Measurements from ENCODE around the gene ZNF783. TPM values are rescaled to one million over a fixed set of nuclear protein-coding genes. Genes with fewer than 3 reads are reported as not detected.

Gene ZNF783
- total and polyA plus RNA-seq, 9 of the 15 experiments (the other 6 are each of a cell fraction or from before 2014, with no cell fraction given), result 0.66 to 11.2 (median 5.4) TPM

GRCh38 chr7:149284850-149285585 is 23.0 kb downstream of the ZNF783 start (continued):
- no peak for TF ChIP-seq ZNF224 (CRISPR knock-in tag; IDR thresholded peaks at IDR 0.05)
- TF ChIP-seq POLR2A (conservative IDR thresholded peaks at IDR 0.05), result peak; percentile 58
- TF ChIP-seq FIP1L1 (IDR thresholded peaks at IDR 0.05; ENCODE audit: low read depth, low read length, poor library complexity, severe bottlenecking), result peak; percentile 80
- no peak for TF ChIP-seq TBL1XR1 (IDR thresholded peaks at IDR 0.05; ENCODE audit: low read length in 2 of 2)
- no peak for TF ChIP-seq MXD1 (CRISPR knock-in tag; IDR thresholded peaks at IDR 0.05; ENCODE audit: borderline replicate concordance, poor library complexity, severe bottlenecking)
- no peak for TF ChIP-seq NKRF (IDR thresholded peaks at IDR 0.05; ENCODE audit: borderline replicate concordance)
- TF ChIP-seq PHTF2 (CRISPR knock-in tag; IDR thresholded peaks at IDR 0.05), result no peak
- TF ChIP-seq ARID4B (CRISPR knock-in tag; IDR thresholded peaks at IDR 0.05), result no peak
- no peak for TF ChIP-seq ILK (tag; IDR thresholded peaks at IDR 0.05; ENCODE audit: borderline replicate concordance, low read depth)
- no peak for TF ChIP-seq SUPT5H (IDR thresholded peaks at IDR 0.05)
- TF ChIP-seq SMC3 (conservative IDR thresholded peaks at IDR 0.05; ENCODE audit: insufficient read depth, low read depth, low read length), result no peak
- TF ChIP-seq TEAD1 (CRISPR knock-in tag; IDR thresholded peaks at IDR 0.05), result 0 out of 4 replicates have a peak, but pooled peaks of 1 of the 2 experiments have one; percentile 30
- TF ChIP-seq CSDE1 (IDR thresholded peaks at IDR 0.05), result no peak
- no peak for TF ChIP-seq ZNF277 (CRISPR knock-in tag; IDR thresholded peaks at IDR 0.05; ENCODE audit: borderline replicate concordance)
- TF ChIP-seq ZNF175 (CRISPR knock-in tag; IDR thresholded peaks at IDR 0.05; ENCODE audit: low read depth), result no peak
- TF ChIP-seq KDM2B (CRISPR knock-in tag; IDR thresholded peaks at IDR 0.05), result no peak
- TF ChIP-seq SMARCA4 (IDR thresholded peaks at IDR 0.05), result no peak
- TF ChIP-seq MECOM (CRISPR knock-in tag; IDR thresholded peaks at IDR 0.05), result no peak
- TF ChIP-seq ZKSCAN3 (CRISPR knock-in tag; IDR thresholded peaks at IDR 0.05), result no peak
- no peak for TF ChIP-seq CAMTA2 (CRISPR knock-in tag; conservative IDR thresholded peaks at IDR 0.05)
- TF ChIP-seq DIDO1 (tag; IDR thresholded peaks at IDR 0.05; ENCODE audit: low read depth), result no peak
- TF ChIP-seq CBX5 (IDR thresholded peaks at IDR 0.05; ENCODE audit: borderline replicate concordance, low read depth), result no peak
